GM18868 (cell line): ENCODE data around the gene RBM15B.

Source experiments
- ATAC-seq: cut with Tn5 transposase; IDR thresholded peaks from one replicate; pipeline ENCODE4 v1.9.1; 2021; ENCODE audit warnings: mild to moderate bottlenecking, moderate library complexity; ENCODE audit not compliant: unreplicated experiment

RBM15B gene

GRCh38 chr3:51390246-51391074 lies 625 bp upstream of the RBM15B start:
- no peak for ATAC-seq

- ATAC-seq: peak; percentile 6
These were observed 675 bp downstream of the RBM15B start for GRCh38 chr3:51391566-51392354.

GRCh38 chr3:51392355-51393133 lies 1.5 kb downstream of the RBM15B start:
- ATAC-seq: no peak

- no peak for ATAC-seq
These were observed 2.0 kb downstream of the RBM15B start for GRCh38 chr3:51393134-51393495.

- no peak for ATAC-seq
These were observed 2.5 kb downstream of the RBM15B start for GRCh38 chr3:51393564-51393963.

GRCh38 chr3:51394541-51394940 lies 3.5 kb downstream of the RBM15B start:
- ATAC-seq: no peak

GRCh38 chr3:51395493-51396213 lies 4.6 kb downstream of the RBM15B start:
- no peak for ATAC-seq

- ATAC-seq: no peak
These were observed 5.3 kb downstream of the RBM15B start for GRCh38 chr3:51396401-51396800.

- ATAC-seq: no peak
These were observed 6.3 kb downstream of the RBM15B start for GRCh38 chr3:51397392-51397791.

- ATAC-seq: no peak
These were observed 7.7 kb downstream of the RBM15B start for GRCh38 chr3:51398595-51399310.

GRCh38 chr3:51400166-51400565 lies 9.1 kb downstream of the RBM15B start:
- ATAC-seq: no peak

- ATAC-seq: no peak
These were observed 10.7 kb downstream of the RBM15B start for GRCh38 chr3:51401735-51402134.

GRCh38 chr3:51403675-51404074 lies 12.6 kb downstream of the RBM15B start:
- no peak for ATAC-seq

GRCh38 chr3:51408021-51408420 lies 16.9 kb downstream of the RBM15B start:
- ATAC-seq: no peak

- no peak for ATAC-seq
These were observed 17.7 kb downstream of the RBM15B start for GRCh38 chr3:51408813-51409212.

GRCh38 chr3:51422211-51422610 lies 31.1 kb downstream of the RBM15B start:
- no peak for ATAC-seq

GRCh38 chr3:51426921-51427320 lies 35.8 kb downstream of the RBM15B start:
- no peak for ATAC-seq

GRCh38 chr3:51429138-51429537 lies 38.1 kb downstream of the RBM15B start:
- ATAC-seq: no peak

GRCh38 chr3:51434110-51434509 lies 43.0 kb downstream of the RBM15B start:
- no peak for ATAC-seq

GRCh38 chr3:51434746-51435327 lies 43.8 kb downstream of the RBM15B start:
- no peak for ATAC-seq
